ENCODE measurements around the gene SAA1. TPM values are rescaled to one million over a fixed set of nuclear protein-coding genes. Genes with fewer than 3 reads are reported as not detected.

The SAA1 gene
- total and polyA plus RNA-seq, 4 experiments from 2014 or later = not detected

DNA sequence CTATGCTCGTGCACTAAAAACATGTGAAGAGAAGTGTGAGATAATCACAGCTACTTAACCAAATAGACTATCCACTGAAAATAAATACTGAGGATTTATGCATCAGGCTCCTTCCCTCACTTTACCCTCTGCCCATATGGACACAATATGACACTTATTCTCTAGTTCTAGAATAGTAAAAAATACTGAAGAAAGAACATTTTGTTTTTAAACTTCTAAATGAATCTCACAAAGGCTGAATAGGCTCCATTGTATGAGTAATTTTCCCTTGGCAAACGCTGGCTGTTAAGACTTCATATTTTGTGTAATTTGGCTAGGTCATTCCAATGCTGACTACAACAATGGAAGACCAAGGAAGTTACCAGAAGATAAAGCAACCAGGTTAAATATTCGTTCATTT lies 45.9 kb downstream of the SAA1 start:
- ChIA-PET POLR2A (ENCODE audit: partially characterized antibody) (interaction anchor here (0.7 to 1.7 kb wide), 2 partner anchors 83 to 99 kb away, joined by 3 to 4 read pairs; partner anchors contain the start of gene LDHA), CTCF (ENCODE audit: partially characterized antibody) (no interaction called here)
- Mint-ChIP-seq H3K27ac (no peak overlapping the region), H3K36me3 (peaks cover 39 to 60% of the 10 kb centered on the region in 2 donors), H3K4me3 (no peak overlapping the region), H3K27me3 (no peaks in the 10 kb centered on the region), H3K4me1 (peaks cover 6 to 7% (median 6%) of the 10 kb centered on the region in 4 donors), H3K9me3 (no peaks in the 10 kb centered on the region)
- Histone ChIP-seq H3K27me3 (ENCODE audit: insufficient read depth, low read length) (no peaks in the 10 kb centered on the region), H3K4me1 (ENCODE audit: insufficient read depth, low read length) (no peaks in the 10 kb centered on the region), H3K4me3 (ENCODE audit: low read length in 2 of 2) (no peak overlapping the region), H3K9me3 (ENCODE audit: control insufficient read depth in 1 of 2, low read length in 2 of 2) (no peaks in the 10 kb centered on the region), H3K36me3 (ENCODE audit: insufficient read depth, low read length) (peaks cover 12% of the 10 kb centered on the region), H3K27ac (ENCODE audit: low read depth, low read length) (no peak overlapping the region)
- DNase-seq = no peak
- intact Hi-C loops (cut with micrococcal nuclease) = no loop called here

GRCh38 chr11:18312663-18313420 lies 46.8 kb downstream of the SAA1 start:
- Mint-ChIP-seq H3K27ac (peak overlapping the region in 1 of 7 donors; percentile 69), H3K4me1 (peaks cover 6 to 8% (median 8%) of the 10 kb centered on the region in 4 donors), H3K4me3 (no peak overlapping the region), H3K27me3 (no peaks in the 10 kb centered on the region), H3K36me3 (peaks cover 39 to 62% of the 10 kb centered on the region in 2 donors), H3K9me3 (no peaks in the 10 kb centered on the region)
- ChIA-PET POLR2A (ENCODE audit: partially characterized antibody) (interaction anchor here (1.0 to 1.7 kb wide), 2 partner anchors 9 to 82 kb away, joined by 4 read pairs; partner anchors contain the start of genes HPS5 and LDHA), CTCF (ENCODE audit: partially characterized antibody) (interaction anchor here (1.0 to 1.2 kb wide), 2 partner anchors 9 to 27 kb away, joined by 3 to 4 read pairs; partner anchors contain the start of gene HPS5)
- Histone ChIP-seq H3K27ac (ENCODE audit: low read depth, low read length) (no peak overlapping the region), H3K36me3 (ENCODE audit: insufficient read depth, low read length) (peaks cover 12% of the 10 kb centered on the region), H3K27me3 (ENCODE audit: insufficient read depth, low read length) (no peaks in the 10 kb centered on the region), H3K4me3 (ENCODE audit: low read length in 2 of 2) (no peak overlapping the region), H3K9me3 (ENCODE audit: control insufficient read depth in 1 of 2, low read length in 2 of 2) (no peaks in the 10 kb centered on the region), H3K4me1 (ENCODE audit: insufficient read depth, low read length) (no peaks in the 10 kb centered on the region)
- DNase-seq = no peak
- intact Hi-C loops (cut with micrococcal nuclease) = no loop called here

DNA sequence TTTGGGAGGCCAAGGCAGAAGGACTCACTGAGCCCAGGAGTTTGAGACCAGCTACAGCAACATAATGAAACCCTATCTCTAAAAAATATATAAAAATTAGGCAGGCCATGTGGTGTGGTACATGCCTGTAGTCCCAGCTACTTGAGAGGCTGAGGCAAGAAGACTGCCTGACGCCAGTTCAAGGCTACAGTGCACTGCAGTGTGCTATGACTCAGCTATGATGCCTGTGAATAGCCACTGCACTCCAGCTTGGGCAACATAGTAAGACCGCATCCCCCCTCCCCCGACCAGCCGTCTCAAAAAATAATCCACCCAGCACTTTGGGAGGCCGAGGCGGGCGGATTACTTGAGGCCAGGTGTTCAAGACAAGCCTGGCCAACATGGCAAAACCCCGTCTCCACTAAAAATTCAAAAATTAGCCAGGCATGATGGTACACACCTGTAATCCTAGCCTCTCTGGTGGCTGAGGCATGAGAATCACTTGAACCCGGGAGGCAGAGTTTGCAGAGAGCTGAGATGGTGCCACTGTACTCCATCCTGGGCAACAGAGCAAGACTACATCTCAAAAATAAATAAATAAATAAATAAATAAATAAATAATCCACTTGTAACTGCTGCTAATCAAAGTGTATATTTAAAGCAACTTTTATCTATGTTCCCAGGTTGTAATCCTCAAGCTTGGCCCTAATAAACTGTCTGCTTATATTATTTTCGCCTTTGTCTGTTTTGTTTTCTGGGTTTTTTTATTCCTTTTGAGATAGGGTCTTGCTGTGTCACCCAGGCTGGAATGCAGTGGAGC lies 48.1 kb downstream of the SAA1 start:
- Histone ChIP-seq H3K9me3 (ENCODE audit: control insufficient read depth in 1 of 2, low read length in 2 of 2) (no peaks in the 10 kb centered on the region), H3K4me1 (ENCODE audit: insufficient read depth, low read length) (peaks cover 9% of the 10 kb centered on the region), H3K27me3 (ENCODE audit: insufficient read depth, low read length) (no peaks in the 10 kb centered on the region), H3K36me3 (ENCODE audit: insufficient read depth, low read length) (peaks cover 10% of the 10 kb centered on the region), H3K27ac (ENCODE audit: low read depth, low read length) (no peak overlapping the region), H3K4me3 (ENCODE audit: low read length in 2 of 2) (no peak overlapping the region)
- ChIA-PET POLR2A (ENCODE audit: partially characterized antibody) (interaction anchor here (1.0 to 1.5 kb wide), 5 partner anchors 8 to 81 kb away, joined by 3 to 6 read pairs (median 4); partner anchors contain the start of genes HPS5 and LDHA), CTCF (ENCODE audit: partially characterized antibody) (interaction anchor here (0.8 to 2.4 kb wide), 5 partner anchors 8 to 457 kb away, joined by 3 to 6 read pairs (median 3); partner anchors contain the start of gene HPS5)
- Mint-ChIP-seq H3K27me3 (no peaks in the 10 kb centered on the region), H3K9me3 (no peaks in the 10 kb centered on the region), H3K4me3 (no peak overlapping the region), H3K27ac (peak overlapping the region in 2 of 7 donors; percentile 56 to 69), H3K4me1 (peaks cover 8 to 22% (median 18%) of the 10 kb centered on the region in 4 donors), H3K36me3 (peaks cover 29 to 53% of the 10 kb centered on the region in 2 donors)
- intact Hi-C loops (cut with micrococcal nuclease) = no loop called here
- no peak for DNase-seq

- ChIA-PET CTCF (ENCODE audit: partially characterized antibody) (interaction anchor here (0.8 to 2.4 kb wide), 6 partner anchors 8 to 456 kb away, joined by 3 to 6 read pairs (median 3); no protein-coding TSS in a partner anchor), POLR2A (ENCODE audit: partially characterized antibody) (interaction anchor here (1.0 to 1.5 kb wide), 4 partner anchors 9 to 81 kb away, joined by 3 to 6 read pairs (median 4); partner anchors contain the start of gene LDHA)
- Mint-ChIP-seq H3K4me3 (no peak overlapping the region), H3K36me3 (peaks cover 25 to 47% of the 10 kb centered on the region in 2 donors), H3K9me3 (no peaks in the 10 kb centered on the region), H3K27ac (peak overlapping the region in 2 of 7 donors; percentile 31 to 74), H3K4me1 (peaks cover 16 to 29% (median 24%) of the 10 kb centered on the region in 4 donors), H3K27me3 (no peaks in the 10 kb centered on the region)
- Histone ChIP-seq H3K36me3 (ENCODE audit: insufficient read depth, low read length) (peaks cover 4% of the 10 kb centered on the region), H3K27me3 (ENCODE audit: insufficient read depth, low read length) (no peaks in the 10 kb centered on the region), H3K4me3 (ENCODE audit: low read length in 2 of 2) (no peak overlapping the region), H3K27ac (ENCODE audit: low read depth, low read length) (no peak overlapping the region), H3K4me1 (ENCODE audit: insufficient read depth, low read length) (peaks cover 17% of the 10 kb centered on the region), H3K9me3 (ENCODE audit: control insufficient read depth in 1 of 2, low read length in 2 of 2) (no peaks in the 10 kb centered on the region)
- DNase-seq = no peak
- intact Hi-C loops (cut with micrococcal nuclease) = no loop called here
These were observed 48.9 kb downstream of the SAA1 start for GRCh38 chr11:18314784-18315523.

- Histone ChIP-seq H3K36me3 (ENCODE audit: insufficient read depth, low read length) (no peaks in the 10 kb centered on the region), H3K27ac (ENCODE audit: low read depth, low read length) (no peak overlapping the region), H3K4me3 (ENCODE audit: low read length in 2 of 2) (no peak overlapping the region), H3K9me3 (ENCODE audit: control insufficient read depth in 1 of 2, low read length in 2 of 2) (no peaks in the 10 kb centered on the region), H3K27me3 (ENCODE audit: insufficient read depth, low read length) (no peaks in the 10 kb centered on the region), H3K4me1 (ENCODE audit: insufficient read depth, low read length) (peaks cover 26% of the 10 kb centered on the region)
- DNase-seq = no peak
- peak overlapping the region in 1 of 8 donors; percentile 32 for H3K4me3 Mint-ChIP-seq
- intact Hi-C loops (cut with micrococcal nuclease) = no loop called here
- ChIA-PET POLR2A (ENCODE audit: partially characterized antibody) (interaction anchor here (1.5 kb wide), 1 partner anchor 80 kb away, joined by 4 read pairs; no protein-coding TSS in a partner anchor), CTCF (ENCODE audit: partially characterized antibody) (interaction anchor here (0.6 to 2.4 kb wide), 7 partner anchors 9 to 406 kb away, joined by 3 to 6 read pairs (median 3); partner anchors contain the start of gene LDHA)
- no peaks in the 10 kb centered on the region for H3K27me3 Mint-ChIP-seq
- H3K9me3 Mint-ChIP-seq = no peaks in the 10 kb centered on the region
- H3K27ac Mint-ChIP-seq = peak overlapping the region in 1 of 7 donors; percentile 13
- H3K36me3 Mint-ChIP-seq = peaks cover 16 to 37% of the 10 kb centered on the region in 2 donors
- H3K4me1 Mint-ChIP-seq = peaks cover 23 to 39% (median 32%) of the 10 kb centered on the region in 4 donors
These were observed 49.8 kb downstream of the SAA1 start for GRCh38 chr11:18315893-18316292.

GRCh38 chr11:18317551-18317950 lies 51.5 kb downstream of the SAA1 start:
- no peaks in the 10 kb centered on the region for H3K9me3 Mint-ChIP-seq
- POLR2A ChIA-PET (ENCODE audit: partially characterized antibody) = no interaction called here
- H3K4me3 ChIP-seq (ENCODE audit: low read length in 2 of 2) = no peak overlapping the region
- DNase-seq = no peak
- peaks cover 32% of the 10 kb centered on the region for H3K4me1 ChIP-seq (ENCODE audit: insufficient read depth, low read length)
- intact Hi-C loops (cut with micrococcal nuclease) = no loop called here
- H3K27me3 ChIP-seq (ENCODE audit: insufficient read depth, low read length) = no peaks in the 10 kb centered on the region
- H3K4me1 Mint-ChIP-seq = peaks cover 28 to 55% (median 39%) of the 10 kb centered on the region in 4 donors
- no peak overlapping the region for H3K4me3 Mint-ChIP-seq
- H3K36me3 Mint-ChIP-seq = peaks cover 9 to 39% of the 10 kb centered on the region in 2 donors
- H3K27ac Mint-ChIP-seq = no peak overlapping the region
- H3K27ac ChIP-seq (ENCODE audit: low read depth, low read length) = no peak overlapping the region
- no peaks in the 10 kb centered on the region for H3K9me3 ChIP-seq (ENCODE audit: control insufficient read depth in 1 of 2, low read length in 2 of 2)
- H3K36me3 ChIP-seq (ENCODE audit: insufficient read depth, low read length) = no peaks in the 10 kb centered on the region
- no peaks in the 10 kb centered on the region for H3K27me3 Mint-ChIP-seq
- CTCF ChIA-PET (ENCODE audit: partially characterized antibody) = no interaction called here

Data from CD4-positive, alpha-beta memory T cell (primary cell).